ENCODE measurements around the gene PHOSPHO2.

GRCh38 chr2:169658877-169659276 lies 35.4 kb upstream of the PHOSPHO2 start:
- TF ChIP-seq CTCF (IDR thresholded peaks at IDR 0.05; ENCODE audit: low read depth, low read length, missing input control) (no peak), REST (IDR thresholded peaks at IDR 0.05) (no peak), SP1 (IDR thresholded peaks at IDR 0.05) (no peak), TAF1 (conservative IDR thresholded peaks at IDR 0.05) (no peak), EGR1 (IDR thresholded peaks at IDR 0.05; ENCODE audit: low read depth in 2 of 2) (no peak), MAX (IDR thresholded peaks at IDR 0.05) (no peak)
- TF ChIP-seq, protein P1, sequence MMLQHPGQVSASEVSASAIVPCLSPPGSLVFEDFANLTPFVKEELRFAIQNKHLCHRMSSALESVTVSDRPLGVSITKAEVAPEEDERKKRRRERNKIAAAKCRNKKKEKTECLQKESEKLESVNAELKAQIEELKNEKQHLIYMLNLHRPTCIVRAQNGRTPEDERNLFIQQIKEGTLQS (IDR thresholded peaks at IDR 0.05): no peak
